Neutrophil (primary cell): ENCODE measurements around the gene FBXW8.

Source experiments
- H3K27ac ChIP-seq: fragments of 200-600 bp; sonication (generic); 2 replicates; pipeline ENCODE4 v1.5.1; 2016; ENCODE audit warnings: mild to moderate bottlenecking, moderate library complexity
- H3K27me3 ChIP-seq: fragments of 200-600 bp; sonication (generic); 2 replicates; pipeline ENCODE4 v1.6.0; 2016; ENCODE audit warnings: mild to moderate bottlenecking
- H3K36me3 ChIP-seq: fragments of 200-600 bp; sonication (generic); 2 replicates; pipeline ENCODE4 v1.5.1; 2017
- H3K4me1 ChIP-seq, 2 experiments: fragments of 200-600 bp in 1 of 2; sonication (generic) in 1 of 2; 1 replicate in 1 of 2; 2 replicates in 1 of 2; pipeline versions ENCODE4 v1.5.1 to v1.6.1; 2013 to 2016; ENCODE audit warnings: low read depth in 1 of 2, low read length in 1 of 2, mild to moderate bottlenecking in 1 of 2, moderate library complexity in 1 of 2; ENCODE audit not compliant: control insufficient read depth in 1 of 2, insufficient read depth in 1 of 2
- H3K4me3 ChIP-seq, 2 experiments: fragments of 200-600 bp in 1 of 2; sonication (generic) in 1 of 2; 1 replicate in 1 of 2; 2 replicates in 1 of 2; pipeline ENCODE4 v1.5.1; 2013 to 2016; ENCODE audit warnings: low read depth in 1 of 2, low read length in 1 of 2, mild to moderate bottlenecking in 1 of 2, moderate library complexity in 1 of 2
- H3K9me3 ChIP-seq: fragments of 200-600 bp; sonication (generic); 2 replicates; pipeline ENCODE4 v1.5.1; 2016
- TF ChIP-seq, protein P1 (sequence below): fragments of 200-600 bp; sonication (generic); IDR thresholded peaks from 2 replicates; pipeline ENCODE4 v1.5.1; 2016; ENCODE audit warnings: antibody characterized with exemption

The FBXW8 gene

DNA sequence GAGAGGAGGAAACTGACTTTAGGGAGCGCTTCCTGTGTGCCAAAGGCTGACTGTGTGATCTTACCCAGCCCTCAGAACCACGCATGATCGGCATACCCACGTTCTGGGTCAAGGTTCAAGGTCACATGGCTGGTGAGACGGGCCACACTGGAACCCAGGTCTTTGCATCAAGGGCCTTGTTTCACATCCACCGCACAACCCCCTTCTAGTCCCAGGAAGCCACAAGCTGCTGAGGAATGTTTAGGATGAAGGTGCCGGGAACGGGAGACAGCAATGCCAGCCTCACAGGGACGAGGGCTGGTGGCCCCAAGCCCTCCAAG, 137.8 kb downstream of the FBXW8 start:
- Histone ChIP-seq H3K4me1 (peaks cover 30 to 32% of the 10 kb centered on the region in 2 experiments), H3K36me3 (peaks cover 19% of the 10 kb centered on the region), H3K9me3 (no peaks in the 10 kb centered on the region), H3K27ac (no peak overlapping the region), H3K27me3 (no peaks in the 10 kb centered on the region), H3K4me3 (no peak overlapping the region)
- TF ChIP-seq, protein P1, sequence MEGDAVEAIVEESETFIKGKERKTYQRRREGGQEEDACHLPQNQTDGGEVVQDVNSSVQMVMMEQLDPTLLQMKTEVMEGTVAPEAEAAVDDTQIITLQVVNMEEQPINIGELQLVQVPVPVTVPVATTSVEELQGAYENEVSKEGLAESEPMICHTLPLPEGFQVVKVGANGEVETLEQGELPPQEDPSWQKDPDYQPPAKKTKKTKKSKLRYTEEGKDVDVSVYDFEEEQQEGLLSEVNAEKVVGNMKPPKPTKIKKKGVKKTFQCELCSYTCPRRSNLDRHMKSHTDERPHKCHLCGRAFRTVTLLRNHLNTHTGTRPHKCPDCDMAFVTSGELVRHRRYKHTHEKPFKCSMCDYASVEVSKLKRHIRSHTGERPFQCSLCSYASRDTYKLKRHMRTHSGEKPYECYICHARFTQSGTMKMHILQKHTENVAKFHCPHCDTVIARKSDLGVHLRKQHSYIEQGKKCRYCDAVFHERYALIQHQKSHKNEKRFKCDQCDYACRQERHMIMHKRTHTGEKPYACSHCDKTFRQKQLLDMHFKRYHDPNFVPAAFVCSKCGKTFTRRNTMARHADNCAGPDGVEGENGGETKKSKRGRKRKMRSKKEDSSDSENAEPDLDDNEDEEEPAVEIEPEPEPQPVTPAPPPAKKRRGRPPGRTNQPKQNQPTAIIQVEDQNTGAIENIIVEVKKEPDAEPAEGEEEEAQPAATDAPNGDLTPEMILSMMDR: no peak

DNA sequence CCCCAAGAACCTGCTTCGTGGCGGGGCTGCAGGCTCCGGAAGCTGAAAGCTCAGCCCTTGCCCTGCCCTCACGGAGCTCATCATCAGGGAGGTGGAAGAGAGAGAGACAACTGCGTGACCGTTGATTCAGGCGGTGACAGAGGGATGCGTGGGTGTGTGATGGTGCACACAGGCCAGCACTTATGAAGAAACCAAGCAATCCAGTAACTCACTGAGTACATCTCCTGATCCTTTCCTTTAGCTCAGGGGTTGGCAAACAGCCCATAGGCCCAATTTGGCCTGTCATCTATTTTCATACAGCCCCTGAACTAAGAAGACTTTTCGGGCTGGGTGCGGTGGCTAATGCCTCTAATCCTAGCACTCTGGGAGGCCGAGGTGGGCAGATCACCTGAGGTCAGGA, 138.5 kb downstream of the FBXW8 start:
- H3K27me3 ChIP-seq: no peaks in the 10 kb centered on the region

GRCh38 chr12:117050060-117050459, 139.3 kb downstream of the FBXW8 start:
- H3K27ac ChIP-seq: no peak overlapping the region
- H3K36me3 ChIP-seq: peaks cover 19% of the 10 kb centered on the region
- H3K9me3 ChIP-seq: no peaks in the 10 kb centered on the region
- H3K4me1 ChIP-seq: peaks cover 29 to 39% of the 10 kb centered on the region in 2 experiments
- H3K4me3 ChIP-seq: no peak overlapping the region
- TF ChIP-seq, protein P1: no peak
- no peaks in the 10 kb centered on the region for H3K27me3 ChIP-seq

More for the DNA sequence above, 138.5 kb downstream of the FBXW8 start:
- H3K4me1 ChIP-seq: peaks cover 31 to 39% of the 10 kb centered on the region in 2 experiments
- TF ChIP-seq, protein P1: no peak
- H3K9me3 ChIP-seq: no peaks in the 10 kb centered on the region
- peaks cover 19% of the 10 kb centered on the region for H3K36me3 ChIP-seq
- H3K27ac ChIP-seq: no peak overlapping the region
- no peak overlapping the region for H3K4me3 ChIP-seq

GRCh38 chr12:117051380-117051779, 140.6 kb downstream of the FBXW8 start:
- H3K4me3 ChIP-seq: no peak overlapping the region
- peaks cover 19% of the 10 kb centered on the region for H3K36me3 ChIP-seq
- peaks cover 17 to 29% of the 10 kb centered on the region in 2 experiments for H3K4me1 ChIP-seq
- H3K27ac ChIP-seq: no peak overlapping the region
- H3K27me3 ChIP-seq: no peaks in the 10 kb centered on the region
- TF ChIP-seq, protein P1: no peak
- no peaks in the 10 kb centered on the region for H3K9me3 ChIP-seq

- H3K27ac ChIP-seq: no peak overlapping the region
- peaks cover 25 to 37% of the 10 kb centered on the region in 2 experiments for H3K4me1 ChIP-seq
- no peaks in the 10 kb centered on the region for H3K27me3 ChIP-seq
- peaks cover 14% of the 10 kb centered on the region for H3K36me3 ChIP-seq
- no peaks in the 10 kb centered on the region for H3K9me3 ChIP-seq
- TF ChIP-seq, protein P1: no peak
- H3K4me3 ChIP-seq: no peak overlapping the region
Observed at GRCh38 chr12:117052386-117053049, 141.8 kb downstream of the FBXW8 start.
